Smooth muscle cell of the pulmonary artery (primary cell): ENCODE results near the gene KCNG3. TPM values are rescaled to one million over a fixed set of nuclear protein-coding genes. Genes with fewer than 3 reads are reported as not detected.

Experiments
- total RNA-seq: library from RNA; depleted of rRNA; stranded (reverse); fragments of >200 nt; gene quantifications from 2 replicates; pipeline ENCODE4 v1.2.3, GENCODE V29; 2014

Gene KCNG3, protein sequence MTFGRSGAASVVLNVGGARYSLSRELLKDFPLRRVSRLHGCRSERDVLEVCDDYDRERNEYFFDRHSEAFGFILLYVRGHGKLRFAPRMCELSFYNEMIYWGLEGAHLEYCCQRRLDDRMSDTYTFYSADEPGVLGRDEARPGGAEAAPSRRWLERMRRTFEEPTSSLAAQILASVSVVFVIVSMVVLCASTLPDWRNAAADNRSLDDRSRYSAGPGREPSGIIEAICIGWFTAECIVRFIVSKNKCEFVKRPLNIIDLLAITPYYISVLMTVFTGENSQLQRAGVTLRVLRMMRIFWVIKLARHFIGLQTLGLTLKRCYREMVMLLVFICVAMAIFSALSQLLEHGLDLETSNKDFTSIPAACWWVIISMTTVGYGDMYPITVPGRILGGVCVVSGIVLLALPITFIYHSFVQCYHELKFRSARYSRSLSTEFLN
- total RNA-seq: not detected in 2 replicates

GRCh38 chr2:42493468-42494354 is at the start of gene KCNG3:
Gene KCNG3 (minus strand): TSS chr2:42493982. CDS start chr2:42493501, 481 bp downstream.

Other genes with a start within 250 kb of the KCNG3 start
- gene COX7A2L, start 132.8 kb downstream of the KCNG3 start, total RNA-seq: 129 and 158 TPM in 2 replicates
- 21.7 and 23.7 TPM in 2 replicates for gene MTA3, start 74.7 kb upstream of the KCNG3 start, total RNA-seq